ENCODE results near the gene SHROOM4.

Gene SHROOM4

GRCh38 chrX:50707955-50708699 lies 105.9 kb downstream of the SHROOM4 start:
- no peak for DNase-seq (ENCODE audit: low read depth in 2 of 2)

GRCh38 chrX:50707405-50707804 lies 106.6 kb downstream of the SHROOM4 start:
- DNase-seq (ENCODE audit: low read depth in 2 of 2), result no peak

GRCh38 chrX:50705042-50705441 lies 109.0 kb downstream of the SHROOM4 start:
- no peak for DNase-seq (ENCODE audit: low read depth in 2 of 2)

- no peak for DNase-seq (ENCODE audit: low read depth in 2 of 2)
These were observed 109.6 kb downstream of the SHROOM4 start for GRCh38 chrX:50704360-50704759.

GRCh38 chrX:50700921-50701320 lies 113.1 kb downstream of the SHROOM4 start:
- DNase-seq (ENCODE audit: low read depth in 2 of 2), result no peak

GRCh38 chrX:50698944-50699343 lies 115.0 kb downstream of the SHROOM4 start:
- DNase-seq (ENCODE audit: low read depth in 2 of 2), result no peak

GRCh38 chrX:50697691-50698090 lies 116.3 kb downstream of the SHROOM4 start:
- no peak for DNase-seq (ENCODE audit: low read depth in 2 of 2)

GRCh38 chrX:50691820-50692219 lies 122.2 kb downstream of the SHROOM4 start:
- DNase-seq (ENCODE audit: low read depth in 2 of 2), result no peak

GRCh38 chrX:50684871-50685270 lies 129.1 kb downstream of the SHROOM4 start:
- DNase-seq (ENCODE audit: low read depth in 2 of 2), result no peak

GRCh38 chrX:50680990-50681389 lies 133.0 kb downstream of the SHROOM4 start:
- no peak for DNase-seq (ENCODE audit: low read depth in 2 of 2)

GRCh38 chrX:50677789-50678188 lies 136.2 kb downstream of the SHROOM4 start:
- no peak for DNase-seq (ENCODE audit: low read depth in 2 of 2)

GRCh38 chrX:50671661-50672060 lies 142.3 kb downstream of the SHROOM4 start:
- no peak for DNase-seq (ENCODE audit: low read depth in 2 of 2)

- no peak for DNase-seq (ENCODE audit: low read depth in 2 of 2)
These were observed 145.1 kb downstream of the SHROOM4 start for GRCh38 chrX:50668860-50669259.

GRCh38 chrX:50648156-50648555 lies 165.8 kb downstream of the SHROOM4 start:
- DNase-seq (ENCODE audit: low read depth in 2 of 2), result no peak

GRCh38 chrX:50644496-50644895 lies 169.5 kb downstream of the SHROOM4 start:
- DNase-seq (ENCODE audit: low read depth in 2 of 2), result no peak

GRCh38 chrX:50643525-50644137 lies 170.4 kb downstream of the SHROOM4 start:
- DNase-seq (ENCODE audit: low read depth in 2 of 2), result no peak

- no peak for DNase-seq (ENCODE audit: low read depth in 2 of 2)
These were observed 175.9 kb downstream of the SHROOM4 start for GRCh38 chrX:50638123-50638522.

- no peak for DNase-seq (ENCODE audit: low read depth in 2 of 2)
These were observed 178.1 kb downstream of the SHROOM4 start for GRCh38 chrX:50635817-50636365.

- no peak for DNase-seq (ENCODE audit: low read depth in 2 of 2)
These were observed 178.8 kb downstream of the SHROOM4 start for GRCh38 chrX:50635162-50635561.

- no peak for DNase-seq (ENCODE audit: low read depth in 2 of 2)
These were observed 184.2 kb downstream of the SHROOM4 start for GRCh38 chrX:50629774-50630173.

- no peak for DNase-seq (ENCODE audit: low read depth in 2 of 2)
These were observed 186.3 kb downstream of the SHROOM4 start for GRCh38 chrX:50627696-50628095.

- DNase-seq (ENCODE audit: low read depth in 2 of 2), result no peak
These were observed 187.6 kb downstream of the SHROOM4 start for GRCh38 chrX:50626432-50626831.

GRCh38 chrX:50622751-50623150 lies 191.2 kb downstream of the SHROOM4 start:
- no peak for DNase-seq (ENCODE audit: low read depth in 2 of 2)

Measured in stimulated activated CD8-positive, alpha-beta memory T cell treated with anti-CD3 and anti-CD28 coated beads, Interleukin-7, amount 100 ng/mL, for 4 hours (primary cell).